SK-N-SH (cell line): ENCODE measurements around the gene BRINP3. TPM values are rescaled to one million over a fixed set of nuclear protein-coding genes. Genes with fewer than 3 reads are reported as not detected.

ENCODE experiments used
- CTCF ChIA-PET: fragments of 300-600, 350-600 bp; formaldehyde crosslinking; extraction: SDS; loops from one replicate; lab custom pipeline; 2021; lab: Yijun Ruan, JAX
- POLR2A ChIA-PET: fragments of 350-600 bp; sonication (Branson Sonifier 250); formaldehyde crosslinking; extraction: SDS; loops from one replicate; lab custom pipeline; 2020; ENCODE audit warnings: antibody characterized with exemption, inconsistent platforms; lab: Yijun Ruan, JAX
- DNase-seq: peaks from one replicate; pipeline ENCODE4 v3.0.0; 2012
- H2AFZ ChIP-seq: fragments of 200-600 bp; sonication (generic); 2 replicates; pipeline ENCODE4 v1.8.1; 2016; ENCODE audit warnings: antibody characterized with exemption, mild to moderate bottlenecking, low read depth
- H3F3A ChIP-seq: fragments of 200-600 bp; sonication (generic); replicated peaks from 2 replicates; pipeline ENCODE3; 2016; ENCODE audit warnings: antibody characterized with exemption, mild to moderate bottlenecking; ENCODE audit not compliant: insufficient read depth
- H3K27ac ChIP-seq, 2 experiments: fragments of 200-500 bp in 1 of 2; fragments of 200-600 bp in 1 of 2; sonication (Bioruptor generic) in 1 of 2; sonication (generic), shearing (Covaris generic) in 1 of 2; 2 replicates each; pipeline versions ENCODE4 v1.5.1 to v1.6.1; 2014 to 2016; ENCODE audit warnings: low read depth in 2 of 2, inconsistent platforms in 1 of 2, low read length in 1 of 2, mild to moderate bottlenecking in 1 of 2, mixed read lengths in 1 of 2
- H3K27me3 ChIP-seq: fragments of 200-600 bp; sonication (generic), shearing (Covaris generic); 2 replicates; pipeline ENCODE4 v1.6.1; 2016; ENCODE audit warnings: mixed run types; ENCODE audit not compliant: insufficient read depth
- H3K36me3 ChIP-seq, 2 experiments: fragments of 200-500 bp in 1 of 2; fragments of 200-600 bp in 1 of 2; sonication (Bioruptor generic) in 1 of 2; sonication (generic) in 1 of 2; replicated peaks in 1 of 2; 2 replicates each; pipeline versions ENCODE3 to v1.5.1; 2014 to 2016; ENCODE audit warnings: low read length in 1 of 2, mild to moderate bottlenecking in 1 of 2; ENCODE audit not compliant: insufficient read depth in 2 of 2, control insufficient read depth in 1 of 2
- H3K4me1 ChIP-seq, 2 experiments: fragments of 200-500 bp in 1 of 2; fragments of 200-600 bp in 1 of 2; sonication (Bioruptor generic) in 1 of 2; sonication (generic), shearing (Covaris generic) in 1 of 2; 2 replicates each; pipeline versions ENCODE4 v1.5.1 to v1.6.1; 2014 to 2016; ENCODE audit warnings: low read depth in 1 of 2, low read length in 1 of 2, mixed run types in 1 of 2; ENCODE audit not compliant: insufficient read depth in 2 of 2, control insufficient read depth in 1 of 2
- H3K4me2 ChIP-seq: fragments of 200-600 bp; sonication (generic), shearing (Covaris generic); 2 replicates; pipeline ENCODE4 v1.6.1; 2017; ENCODE audit warnings: mixed run types
- H3K4me3 ChIP-seq, 2 experiments: fragments of 200-500 bp in 1 of 2; fragments of 200-600 bp in 1 of 2; sonication (Bioruptor generic) in 1 of 2; sonication (generic), shearing (Covaris generic) in 1 of 2; 2 replicates each; pipeline versions ENCODE4 v1.5.1 to v1.8.1; 2014 to 2016; ENCODE audit warnings: low read depth in 2 of 2, inconsistent platforms in 1 of 2, low read length in 1 of 2, mild to moderate bottlenecking in 1 of 2, mixed read lengths in 1 of 2, moderate library complexity in 1 of 2
- H3K79me2 ChIP-seq: fragments of 200-600 bp; sonication (generic); 2 replicates; pipeline ENCODE4 v1.8.1; 2017; ENCODE audit warnings: mild to moderate bottlenecking; ENCODE audit not compliant: insufficient read depth
- H3K9ac ChIP-seq: fragments of 200-600 bp; sonication (generic); 2 replicates; pipeline ENCODE4 v1.6.1; 2017; ENCODE audit warnings: mixed run types
- H3K9me2 ChIP-seq: fragments of 200-600 bp; sonication (generic); 2 replicates; pipeline ENCODE4 v1.6.1; 2017; ENCODE audit warnings: mixed run types
- H3K9me3 ChIP-seq: fragments of 200-600 bp; sonication (generic); 2 replicates; pipeline ENCODE4 v1.6.1; 2017; ENCODE audit warnings: mixed run types, mild to moderate bottlenecking, moderate library complexity
- H4K20me1 ChIP-seq: fragments of 200-600 bp; sonication (generic); 2 replicates; pipeline ENCODE4 v1.6.1; 2017; ENCODE audit warnings: mild to moderate bottlenecking, mixed run types; ENCODE audit not compliant: insufficient read depth
- CTCF ChIP-seq: fragments of 200-600 bp; sonication (generic); IDR thresholded peaks from 2 replicates; pipeline ENCODE4 v1.6.1; 2017; ENCODE audit warnings: antibody characterized with exemption, mild to moderate bottlenecking, moderate library complexity
- ELF1 ChIP-seq: IDR thresholded peaks from 2 replicates; pipeline ENCODE4 v1.4.0; 2012
- EP300 ChIP-seq, 2 experiments: IDR thresholded peaks; 2 replicates each; pipeline versions ENCODE4 v1.4.0 to v1.6.1; 2012; ENCODE audit warnings: borderline replicate concordance in 1 of 2, low read depth in 1 of 2, low read length in 1 of 2
- FOXM1 ChIP-seq: IDR thresholded peaks from 2 replicates; pipeline ENCODE4 v1.4.0; 2012; ENCODE audit warnings: low read depth, mild to moderate bottlenecking
- GATA2 ChIP-seq: sonication (generic); formaldehyde crosslinking; IDR thresholded peaks from 2 replicates; pipeline ENCODE4 v1.5.0; 2020; ENCODE audit warnings: mild to moderate bottlenecking, missing genetic modification reagents
- MAX ChIP-seq: IDR thresholded peaks from 2 replicates; pipeline ENCODE4 v1.4.0; 2012; ENCODE audit warnings: low read depth
- MEF2A ChIP-seq: IDR thresholded peaks from 2 replicates; pipeline ENCODE4 v1.4.0; 2012; ENCODE audit warnings: low read depth, borderline replicate concordance
- NFIC ChIP-seq: IDR thresholded peaks from 2 replicates; pipeline ENCODE4 v1.4.0; 2012; ENCODE audit warnings: borderline replicate concordance
- NRF1 ChIP-seq: IDR thresholded peaks from 2 replicates; pipeline ENCODE4 v1.6.1; 2012; ENCODE audit warnings: low read depth, mild to moderate bottlenecking, low read length
- PBX3 ChIP-seq: IDR thresholded peaks from 2 replicates; pipeline ENCODE4; 2012
- POLR2AphosphoS5 ChIP-seq: IDR thresholded peaks from 2 replicates; pipeline ENCODE4 v1.6.1; 2012; ENCODE audit warnings: low read depth, low read length
- RCOR1 ChIP-seq: fragments of 150-350 bp; IDR thresholded peaks from 2 replicates; pipeline ENCODE4 v1.6.1; 2017; ENCODE audit warnings: antibody characterized with exemption, low read length
- RFX5 ChIP-seq: IDR thresholded peaks from 2 replicates; pipeline ENCODE4 v1.6.1; 2012; ENCODE audit warnings: mild to moderate bottlenecking, improper control_type of control experiment, low read length
- RXRA ChIP-seq: IDR thresholded peaks from 2 replicates; pipeline ENCODE4 v1.4.0; 2012; ENCODE audit warnings: low read depth, mild to moderate bottlenecking, borderline replicate concordance
- SMC3 ChIP-seq: IDR thresholded peaks from 2 replicates; pipeline ENCODE4 v1.6.1; 2012; ENCODE audit warnings: low read depth, low read length, improper control_type of control experiment
- TCF12 ChIP-seq: IDR thresholded peaks from 2 replicates; pipeline ENCODE4 v1.4.0; 2012
- USF1 ChIP-seq: IDR thresholded peaks from 2 replicates; pipeline ENCODE4 v1.4.0; 2012; ENCODE audit warnings: low read depth, borderline replicate concordance
- YY1 ChIP-seq: IDR thresholded peaks from 2 replicates; pipeline ENCODE4 v1.4.0; 2012; ENCODE audit warnings: low read depth, mild to moderate bottlenecking
- ZBTB33 ChIP-seq: IDR thresholded peaks from 2 replicates; pipeline ENCODE4 v1.4.0; 2012; ENCODE audit warnings: low read depth, borderline replicate concordance
- WGBS: methylation state at CpG from one replicate; pipeline ENCODE4 v1.1.6; 2017; ENCODE audit warnings: low lambda C conversion rate; 5-methylcytosine and 5-hydroxymethylcytosine counted together
- polyA plus RNA-seq, 3 experiments: library from polyadenylated mRNA; depleted of rRNA; stranded (reverse); fragments of >200 nt; gene quantifications; 2 replicates each; pipeline ENCODE4 v1.2.3, GENCODE V29; 2012

Gene BRINP3
- polyA plus RNA-seq, 1 of the 3 experiments (the other 2 are of a cell fraction): not detected

GRCh38 chr1:190327271-190327670 is 150.4 kb downstream of the BRINP3 start:
- Histone ChIP-seq H3K4me3 (no peak overlapping the region), H3F3A (peaks cover 9% of the 10 kb centered on the region), H3K4me2 (no peak overlapping the region), H3K9ac (no peak overlapping the region), H3K79me2 (no peaks in the 10 kb centered on the region), H2AFZ (no peak overlapping the region), H3K27me3 (no peaks in the 10 kb centered on the region), H4K20me1 (no peaks in the 10 kb centered on the region), H3K9me2 (no peaks in the 10 kb centered on the region), H3K36me3 (no peaks in the 10 kb centered on the region), H3K27ac (no peak overlapping the region), H3K9me3 (no peaks in the 10 kb centered on the region), H3K4me1 (no peaks in the 10 kb centered on the region; a peak in 1 of 4 replicates)
- DNase-seq: no peak
- TF ChIP-seq GATA2 (CRISPR knock-in tag) (no peak), TCF12 (no peak), ELF1 (no peak), MAX (no peak), SMC3 (no peak), RCOR1 (no peak), RXRA (no peak), USF1 (no peak), NRF1 (no peak), MEF2A (no peak), POLR2AphosphoS5 (no peak), NFIC (no peak), PBX3 (no peak), RFX5 (no peak), ZBTB33 (no peak), CTCF (no peak), FOXM1 (no peak), EP300 (IDR thresholded peaks at IDR 0.05; ENCODE audit: borderline replicate concordance in 1 of 2, low read depth in 1 of 2, low read length in 1 of 2) (no peak), YY1 (no peak)
- CTCF ChIA-PET: no interaction called here
- WGBS: 91% methylated on average over 3 of the region's 3 CpGs
- POLR2A ChIA-PET: no interaction called here
